NK-92 treated with Interleukin-12 subunit alpha and Interleukin-12 subunit beta, amount 100 ng/mL, for 24 hours (cell line): ENCODE measurements around the gene CFAP90.
A peak's percentile ranks its signal among the peaks of the same experiment; 100 is the strongest.

Experiments
- DNase-seq: peaks from one replicate; lab custom pipeline; 2025; lab: John Stamatoyannopoulos, UW

The CFAP90 gene

GRCh38 chr5:7868427-7868772, 17.5 kb upstream of the CFAP90 start:
- no peak for DNase-seq

GRCh38 chr5:7867260-7867659, 16.3 kb upstream of the CFAP90 start:
- no peak for DNase-seq

GRCh38 chr5:7866196-7866595, 15.3 kb upstream of the CFAP90 start:
- DNase-seq = no peak

GRCh38 chr5:7857926-7858632, 7.1 kb upstream of the CFAP90 start:
- DNase-seq = peak; percentile 4

GRCh38 chr5:7857361-7857760, 6.4 kb upstream of the CFAP90 start:
- DNase-seq = no peak

GRCh38 chr5:7856855-7857254, 5.9 kb upstream of the CFAP90 start:
- no peak for DNase-seq

- DNase-seq = no peak
Observed at GRCh38 chr5:7855611-7856010, 4.7 kb upstream of the CFAP90 start.

GRCh38 chr5:7852988-7853387, 2.1 kb upstream of the CFAP90 start:
- no peak for DNase-seq

- no peak for DNase-seq
Observed at GRCh38 chr5:7852542-7852941, 1.6 kb upstream of the CFAP90 start.

GRCh38 chr5:7851617-7852289, 820 bp upstream of the CFAP90 start:
- no peak for DNase-seq

GRCh38 chr5:7851240-7851592, 283 bp upstream of the CFAP90 start:
- DNase-seq = no peak

- no peak for DNase-seq
Observed at GRCh38 chr5:7849681-7850394, 1.1 kb downstream of the CFAP90 start.

- no peak for DNase-seq
Observed at GRCh38 chr5:7848296-7848695, 2.6 kb downstream of the CFAP90 start.

GRCh38 chr5:7846327-7846726, 4.6 kb downstream of the CFAP90 start:
- no peak for DNase-seq

- no peak for DNase-seq
Observed at GRCh38 chr5:7845557-7845956, 5.4 kb downstream of the CFAP90 start.

GRCh38 chr5:7844901-7845300, 6.0 kb downstream of the CFAP90 start:
- DNase-seq = no peak

- DNase-seq = no peak
Observed at GRCh38 chr5:7842531-7842930, 8.4 kb downstream of the CFAP90 start.

- no peak for DNase-seq
Observed at GRCh38 chr5:7837403-7837802, 13.5 kb downstream of the CFAP90 start.

- no peak for DNase-seq
Observed at GRCh38 chr5:7834982-7835381, 16.0 kb downstream of the CFAP90 start.

GRCh38 chr5:7828269-7828668, 22.7 kb downstream of the CFAP90 start:
- no peak for DNase-seq

GRCh38 chr5:7827610-7828009, 23.3 kb downstream of the CFAP90 start:
- no peak for DNase-seq

GRCh38 chr5:7825630-7826029, 25.3 kb downstream of the CFAP90 start:
- no peak for DNase-seq

GRCh38 chr5:7824995-7825394, 25.9 kb downstream of the CFAP90 start:
- no peak for DNase-seq
